ENCODE results near the gene TNFRSF25.

TNFRSF25 gene

DNA sequence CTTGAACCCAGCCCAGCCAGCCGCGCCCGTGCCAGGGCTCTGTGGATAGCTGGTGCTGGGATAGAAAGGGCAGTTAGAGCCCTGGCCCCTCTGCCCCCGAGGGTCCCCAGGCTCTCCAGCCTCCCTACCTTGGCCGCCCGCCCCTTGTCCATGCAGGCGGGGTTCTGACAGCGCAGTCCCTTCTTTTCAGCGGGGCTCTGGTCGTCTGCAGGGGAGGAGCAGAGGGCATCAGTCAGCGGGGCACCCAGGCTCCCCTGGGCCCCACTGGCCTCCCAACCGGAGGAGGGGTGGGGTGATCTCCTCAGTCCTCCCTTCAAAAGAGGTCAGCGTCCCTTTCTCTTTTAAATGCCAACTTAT lies 30.4 kb upstream of the TNFRSF25 start:
- Histone ChIP-seq H3K4me3 (replicated peaks; ENCODE audit: insufficient read depth, low read length) (no peak overlapping the region), H3K27me3 (ENCODE audit: insufficient read depth, poor library complexity, severe bottlenecking) (peaks cover 54% of the 10 kb centered on the region), H3K27ac (replicated peaks) (no peak overlapping the region)
- DNase-seq (ENCODE audit: low read depth in 1 of 2, low spot score in 1 of 2): no peak
- TF ChIP-seq SPI1 (IDR thresholded peaks at IDR 0.05; ENCODE audit: borderline replicate concordance, low read depth): no peak
- no peak for TF ChIP-seq POLR2AphosphoS5 (IDR thresholded peaks at IDR 0.05; ENCODE audit: low read depth)
- TF ChIP-seq, protein P1, sequence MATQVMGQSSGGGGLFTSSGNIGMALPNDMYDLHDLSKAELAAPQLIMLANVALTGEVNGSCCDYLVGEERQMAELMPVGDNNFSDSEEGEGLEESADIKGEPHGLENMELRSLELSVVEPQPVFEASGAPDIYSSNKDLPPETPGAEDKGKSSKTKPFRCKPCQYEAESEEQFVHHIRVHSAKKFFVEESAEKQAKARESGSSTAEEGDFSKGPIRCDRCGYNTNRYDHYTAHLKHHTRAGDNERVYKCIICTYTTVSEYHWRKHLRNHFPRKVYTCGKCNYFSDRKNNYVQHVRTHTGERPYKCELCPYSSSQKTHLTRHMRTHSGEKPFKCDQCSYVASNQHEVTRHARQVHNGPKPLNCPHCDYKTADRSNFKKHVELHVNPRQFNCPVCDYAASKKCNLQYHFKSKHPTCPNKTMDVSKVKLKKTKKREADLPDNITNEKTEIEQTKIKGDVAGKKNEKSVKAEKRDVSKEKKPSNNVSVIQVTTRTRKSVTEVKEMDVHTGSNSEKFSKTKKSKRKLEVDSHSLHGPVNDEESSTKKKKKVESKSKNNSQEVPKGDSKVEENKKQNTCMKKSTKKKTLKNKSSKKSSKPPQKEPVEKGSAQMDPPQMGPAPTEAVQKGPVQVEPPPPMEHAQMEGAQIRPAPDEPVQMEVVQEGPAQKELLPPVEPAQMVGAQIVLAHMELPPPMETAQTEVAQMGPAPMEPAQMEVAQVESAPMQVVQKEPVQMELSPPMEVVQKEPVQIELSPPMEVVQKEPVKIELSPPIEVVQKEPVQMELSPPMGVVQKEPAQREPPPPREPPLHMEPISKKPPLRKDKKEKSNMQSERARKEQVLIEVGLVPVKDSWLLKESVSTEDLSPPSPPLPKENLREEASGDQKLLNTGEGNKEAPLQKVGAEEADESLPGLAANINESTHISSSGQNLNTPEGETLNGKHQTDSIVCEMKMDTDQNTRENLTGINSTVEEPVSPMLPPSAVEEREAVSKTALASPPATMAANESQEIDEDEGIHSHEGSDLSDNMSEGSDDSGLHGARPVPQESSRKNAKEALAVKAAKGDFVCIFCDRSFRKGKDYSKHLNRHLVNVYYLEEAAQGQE (IDR thresholded peaks at IDR 0.05; ENCODE audit: insufficient replicate concordance, low read depth): no peak
- TF ChIP-seq, protein P2, sequence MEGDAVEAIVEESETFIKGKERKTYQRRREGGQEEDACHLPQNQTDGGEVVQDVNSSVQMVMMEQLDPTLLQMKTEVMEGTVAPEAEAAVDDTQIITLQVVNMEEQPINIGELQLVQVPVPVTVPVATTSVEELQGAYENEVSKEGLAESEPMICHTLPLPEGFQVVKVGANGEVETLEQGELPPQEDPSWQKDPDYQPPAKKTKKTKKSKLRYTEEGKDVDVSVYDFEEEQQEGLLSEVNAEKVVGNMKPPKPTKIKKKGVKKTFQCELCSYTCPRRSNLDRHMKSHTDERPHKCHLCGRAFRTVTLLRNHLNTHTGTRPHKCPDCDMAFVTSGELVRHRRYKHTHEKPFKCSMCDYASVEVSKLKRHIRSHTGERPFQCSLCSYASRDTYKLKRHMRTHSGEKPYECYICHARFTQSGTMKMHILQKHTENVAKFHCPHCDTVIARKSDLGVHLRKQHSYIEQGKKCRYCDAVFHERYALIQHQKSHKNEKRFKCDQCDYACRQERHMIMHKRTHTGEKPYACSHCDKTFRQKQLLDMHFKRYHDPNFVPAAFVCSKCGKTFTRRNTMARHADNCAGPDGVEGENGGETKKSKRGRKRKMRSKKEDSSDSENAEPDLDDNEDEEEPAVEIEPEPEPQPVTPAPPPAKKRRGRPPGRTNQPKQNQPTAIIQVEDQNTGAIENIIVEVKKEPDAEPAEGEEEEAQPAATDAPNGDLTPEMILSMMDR (IDR thresholded peaks at IDR 0.05; ENCODE audit: insufficient read depth, low read length): no peak

DNA sequence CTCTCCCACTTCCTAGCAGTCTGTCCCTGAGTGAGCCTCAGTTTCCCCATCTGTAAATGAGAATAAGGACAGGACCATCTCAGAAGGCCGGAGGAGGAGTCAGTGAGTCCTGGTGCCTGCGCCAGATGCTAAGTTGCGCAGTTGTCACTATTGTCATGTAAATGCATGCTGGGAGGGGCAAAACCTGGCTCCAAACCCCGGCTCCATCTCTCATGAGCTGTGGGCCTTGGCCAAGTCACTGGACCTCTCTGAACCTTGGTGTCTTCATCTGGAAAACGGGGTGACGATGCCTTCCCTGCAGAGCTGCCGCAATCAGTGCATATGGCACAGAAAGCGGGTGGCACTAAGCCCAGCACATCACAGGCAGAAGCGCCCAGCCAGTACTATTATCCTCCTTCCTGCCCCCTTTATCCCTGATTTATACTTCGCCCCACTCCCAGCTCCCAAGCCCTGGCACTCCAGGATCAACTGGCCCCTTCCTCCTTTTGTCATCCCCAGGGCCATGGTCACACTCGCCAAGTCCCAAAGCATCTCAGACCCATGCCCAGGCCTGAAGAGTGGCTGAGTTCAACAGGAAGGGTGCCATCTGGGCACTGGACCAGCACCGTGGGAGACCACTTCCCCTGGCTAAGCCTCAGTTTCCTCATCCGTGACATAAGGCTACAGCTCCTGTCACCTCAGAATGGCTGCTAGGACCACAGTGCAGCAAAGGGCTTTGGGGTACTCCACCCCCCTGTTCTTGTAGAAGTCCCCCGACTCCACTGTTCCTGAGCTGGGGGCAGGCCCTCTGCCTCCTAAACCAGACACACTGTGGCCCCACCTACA lies 29.8 kb upstream of the TNFRSF25 start:
- Histone ChIP-seq H3K27me3 (ENCODE audit: insufficient read depth, poor library complexity, severe bottlenecking) (peaks cover 55% of the 10 kb centered on the region), H3K4me3 (replicated peaks; ENCODE audit: insufficient read depth, low read length) (no peak overlapping the region), H3K27ac (replicated peaks) (no peak overlapping the region)
- TF ChIP-seq, protein P2 (IDR thresholded peaks at IDR 0.05; ENCODE audit: insufficient read depth, low read length): no peak
- TF ChIP-seq POLR2AphosphoS5 (IDR thresholded peaks at IDR 0.05; ENCODE audit: low read depth) (no peak), GABPA (IDR thresholded peaks at IDR 0.05; ENCODE audit: low read depth) (no peak), SPI1 (IDR thresholded peaks at IDR 0.05; ENCODE audit: borderline replicate concordance, low read depth) (no peak)
- TF ChIP-seq, protein P1 (IDR thresholded peaks at IDR 0.05; ENCODE audit: insufficient replicate concordance, low read depth): no peak
- no peak for DNase-seq (ENCODE audit: low read depth in 1 of 2, low spot score in 1 of 2)

DNA sequence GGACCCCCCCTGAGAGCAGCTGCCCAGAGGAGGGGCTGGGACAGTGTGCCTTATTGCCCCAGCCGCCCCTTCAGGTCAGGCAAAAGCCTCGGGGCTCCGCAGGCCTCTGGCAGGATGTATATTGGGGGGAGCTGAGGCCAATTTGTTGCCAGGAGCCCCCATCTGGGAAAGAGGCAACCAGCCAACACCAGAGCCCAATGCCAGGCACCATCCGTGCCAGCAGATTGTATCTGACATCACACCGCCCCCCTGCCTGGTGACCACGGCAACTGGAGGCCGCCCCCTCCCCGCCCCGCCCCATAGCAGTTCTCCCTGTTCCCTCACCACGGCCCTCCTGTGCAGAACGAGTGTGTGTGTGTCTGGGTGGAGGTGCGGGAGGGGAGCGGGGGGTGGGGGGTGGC lies 29.1 kb upstream of the TNFRSF25 start:
- TF ChIP-seq, protein P1 (IDR thresholded peaks at IDR 0.05; ENCODE audit: insufficient replicate concordance, low read depth): no peak
- TF ChIP-seq, protein P2 (IDR thresholded peaks at IDR 0.05; ENCODE audit: insufficient read depth, low read length): no peak
- TF ChIP-seq POLR2AphosphoS5 (IDR thresholded peaks at IDR 0.05; ENCODE audit: low read depth): no peak
- TF ChIP-seq GABPA (IDR thresholded peaks at IDR 0.05; ENCODE audit: low read depth): no peak
- no peak for TF ChIP-seq SPI1 (IDR thresholded peaks at IDR 0.05; ENCODE audit: borderline replicate concordance, low read depth)
- H3K27me3 ChIP-seq (ENCODE audit: insufficient read depth, poor library complexity, severe bottlenecking): peaks cover 62% of the 10 kb centered on the region
- no peak for DNase-seq (ENCODE audit: low read depth in 1 of 2, low spot score in 1 of 2)
- no peak overlapping the region for H3K27ac ChIP-seq (replicated peaks)
- no peak overlapping the region for H3K4me3 ChIP-seq (replicated peaks; ENCODE audit: insufficient read depth, low read length)

Data from HL-60 (cell line).